A549 (cell line): ENCODE data around the gene FGFR2.

Experiments
- POLR2A ChIP-seq: IDR thresholded peaks from 2 replicates; pipeline ENCODE4 v1.6.1; 2012; ENCODE audit warnings: mild to moderate bottlenecking, low read length
- RNF2 ChIP-seq: fragments of 200-600 bp; sonication (generic); IDR thresholded peaks from 2 replicates; pipeline ENCODE4 v1.6.1; 2016; ENCODE audit warnings: low read depth, mild to moderate bottlenecking, antibody characterized with exemption, moderate library complexity, borderline replicate concordance
- ZC3H11A ChIP-seq: fragments of 450-650 bp; IDR thresholded peaks from 2 replicates; pipeline ENCODE4 v1.6.1; 2014; ENCODE audit warnings: antibody characterized with exemption, mild to moderate bottlenecking
- ZFP36 ChIP-seq: fragments of 450-650 bp; IDR thresholded peaks from 2 replicates; pipeline ENCODE4 v1.6.1; 2014; ENCODE audit warnings: borderline replicate concordance; ENCODE audit not compliant: partially characterized antibody
- TF ChIP-seq, protein P1 (sequence below): fragments of 450-650 bp; IDR thresholded peaks from 2 replicates; pipeline ENCODE4 v1.6.1; 2014; ENCODE audit warnings: antibody characterized with exemption
- TF ChIP-seq, protein P2 (sequence below): fragments of >200 bp; sonication (Bioruptor Twin); formaldehyde crosslinking; IDR thresholded peaks from 3 replicates; pipeline ENCODE4 v1.5.1; 2016
- TF ChIP-seq, protein P3 (sequence below): fragments of 200-600 bp; sonication (generic); IDR thresholded peaks from 2 replicates; pipeline ENCODE4 v1.6.1; 2016; ENCODE audit warnings: antibody characterized with exemption, mild to moderate bottlenecking, moderate library complexity

DNA sequence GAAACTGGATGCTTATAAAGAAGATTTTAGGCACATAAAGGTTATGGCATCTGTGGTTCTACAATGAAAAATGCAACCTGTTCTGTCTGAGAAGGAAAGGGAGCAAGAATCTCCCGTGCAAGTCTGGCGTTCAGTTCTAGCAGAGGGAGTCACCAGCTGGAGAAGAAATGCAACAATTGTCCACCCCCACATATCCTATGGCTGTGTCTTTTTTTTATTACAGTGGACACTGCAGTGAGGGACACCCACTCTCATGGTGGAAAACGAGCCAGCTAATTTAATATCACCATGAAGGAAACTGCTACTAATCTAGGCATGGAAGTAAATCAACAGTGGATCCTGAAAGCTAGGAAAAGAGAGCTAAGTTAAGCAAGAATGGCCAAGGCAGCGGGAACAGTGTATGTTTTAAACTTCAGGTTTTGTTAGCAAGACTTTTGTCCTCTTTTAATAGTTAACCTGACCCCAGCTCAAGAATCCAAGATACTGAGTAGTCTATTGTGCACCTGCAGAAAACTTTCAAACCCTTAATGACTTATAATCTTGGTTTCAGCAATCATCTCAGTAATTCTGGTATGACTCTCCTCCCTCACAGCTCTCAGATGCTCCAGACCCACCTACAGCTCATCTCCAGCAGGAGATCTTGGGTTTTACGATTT lies 149.3 kb downstream of the FGFR2 start:
- TF ChIP-seq ZC3H11A: no peak
- TF ChIP-seq, protein P1, sequence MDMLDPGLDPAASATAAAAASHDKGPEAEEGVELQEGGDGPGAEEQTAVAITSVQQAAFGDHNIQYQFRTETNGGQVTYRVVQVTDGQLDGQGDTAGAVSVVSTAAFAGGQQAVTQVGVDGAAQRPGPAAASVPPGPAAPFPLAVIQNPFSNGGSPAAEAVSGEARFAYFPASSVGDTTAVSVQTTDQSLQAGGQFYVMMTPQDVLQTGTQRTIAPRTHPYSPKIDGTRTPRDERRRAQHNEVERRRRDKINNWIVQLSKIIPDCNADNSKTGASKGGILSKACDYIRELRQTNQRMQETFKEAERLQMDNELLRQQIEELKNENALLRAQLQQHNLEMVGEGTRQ: no peak
- TF ChIP-seq, protein P2, sequence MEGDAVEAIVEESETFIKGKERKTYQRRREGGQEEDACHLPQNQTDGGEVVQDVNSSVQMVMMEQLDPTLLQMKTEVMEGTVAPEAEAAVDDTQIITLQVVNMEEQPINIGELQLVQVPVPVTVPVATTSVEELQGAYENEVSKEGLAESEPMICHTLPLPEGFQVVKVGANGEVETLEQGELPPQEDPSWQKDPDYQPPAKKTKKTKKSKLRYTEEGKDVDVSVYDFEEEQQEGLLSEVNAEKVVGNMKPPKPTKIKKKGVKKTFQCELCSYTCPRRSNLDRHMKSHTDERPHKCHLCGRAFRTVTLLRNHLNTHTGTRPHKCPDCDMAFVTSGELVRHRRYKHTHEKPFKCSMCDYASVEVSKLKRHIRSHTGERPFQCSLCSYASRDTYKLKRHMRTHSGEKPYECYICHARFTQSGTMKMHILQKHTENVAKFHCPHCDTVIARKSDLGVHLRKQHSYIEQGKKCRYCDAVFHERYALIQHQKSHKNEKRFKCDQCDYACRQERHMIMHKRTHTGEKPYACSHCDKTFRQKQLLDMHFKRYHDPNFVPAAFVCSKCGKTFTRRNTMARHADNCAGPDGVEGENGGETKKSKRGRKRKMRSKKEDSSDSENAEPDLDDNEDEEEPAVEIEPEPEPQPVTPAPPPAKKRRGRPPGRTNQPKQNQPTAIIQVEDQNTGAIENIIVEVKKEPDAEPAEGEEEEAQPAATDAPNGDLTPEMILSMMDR: no peak
- TF ChIP-seq, protein P3, sequence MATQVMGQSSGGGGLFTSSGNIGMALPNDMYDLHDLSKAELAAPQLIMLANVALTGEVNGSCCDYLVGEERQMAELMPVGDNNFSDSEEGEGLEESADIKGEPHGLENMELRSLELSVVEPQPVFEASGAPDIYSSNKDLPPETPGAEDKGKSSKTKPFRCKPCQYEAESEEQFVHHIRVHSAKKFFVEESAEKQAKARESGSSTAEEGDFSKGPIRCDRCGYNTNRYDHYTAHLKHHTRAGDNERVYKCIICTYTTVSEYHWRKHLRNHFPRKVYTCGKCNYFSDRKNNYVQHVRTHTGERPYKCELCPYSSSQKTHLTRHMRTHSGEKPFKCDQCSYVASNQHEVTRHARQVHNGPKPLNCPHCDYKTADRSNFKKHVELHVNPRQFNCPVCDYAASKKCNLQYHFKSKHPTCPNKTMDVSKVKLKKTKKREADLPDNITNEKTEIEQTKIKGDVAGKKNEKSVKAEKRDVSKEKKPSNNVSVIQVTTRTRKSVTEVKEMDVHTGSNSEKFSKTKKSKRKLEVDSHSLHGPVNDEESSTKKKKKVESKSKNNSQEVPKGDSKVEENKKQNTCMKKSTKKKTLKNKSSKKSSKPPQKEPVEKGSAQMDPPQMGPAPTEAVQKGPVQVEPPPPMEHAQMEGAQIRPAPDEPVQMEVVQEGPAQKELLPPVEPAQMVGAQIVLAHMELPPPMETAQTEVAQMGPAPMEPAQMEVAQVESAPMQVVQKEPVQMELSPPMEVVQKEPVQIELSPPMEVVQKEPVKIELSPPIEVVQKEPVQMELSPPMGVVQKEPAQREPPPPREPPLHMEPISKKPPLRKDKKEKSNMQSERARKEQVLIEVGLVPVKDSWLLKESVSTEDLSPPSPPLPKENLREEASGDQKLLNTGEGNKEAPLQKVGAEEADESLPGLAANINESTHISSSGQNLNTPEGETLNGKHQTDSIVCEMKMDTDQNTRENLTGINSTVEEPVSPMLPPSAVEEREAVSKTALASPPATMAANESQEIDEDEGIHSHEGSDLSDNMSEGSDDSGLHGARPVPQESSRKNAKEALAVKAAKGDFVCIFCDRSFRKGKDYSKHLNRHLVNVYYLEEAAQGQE: no peak
- no peak for TF ChIP-seq POLR2A
- no peak for TF ChIP-seq ZFP36
- no peak for TF ChIP-seq RNF2
